OCI-LY1 (cell line): Measurements from ENCODE around the gene ATF7IP.

ENCODE experiments used
- CTCF ChIP-seq: fragments of 200-600 bp; sonication (generic), shearing (Covaris generic); IDR thresholded peaks from 2 replicates; pipeline ENCODE4 v1.5.1; 2017; ENCODE audit warnings: mild to moderate bottlenecking, antibody characterized with exemption, low read length, moderate library complexity, mixed read lengths
- EZH2 ChIP-seq: fragments of 200-600 bp; sonication (generic), shearing (Covaris generic); IDR thresholded peaks from 2 replicates; pipeline ENCODE4 v1.8.0; 2017; ENCODE audit warnings: borderline replicate concordance, mixed run types, mild to moderate bottlenecking, antibody characterized with exemption, low read length, moderate library complexity, mixed read lengths

GRCh38 chr12:14431975-14432374 lies 66.5 kb downstream of the ATF7IP start:
- TF ChIP-seq CTCF, result no peak
- no peak for TF ChIP-seq EZH2
